DND-41 (cell line): ENCODE measurements around the gene DTX3L.

Experiments
- ATAC-seq: fragments of 200-7000 bp; cut with Tn5 transposase; 3 replicates; pipeline ENCODE4 v1.9.1; 2021; ENCODE audit warnings: low read depth; ENCODE audit not compliant: insufficient read depth
- DNase-seq: peaks from one replicate; pipeline ENCODE4 v3.0.0-alpha.2; 2020
- H2AFZ ChIP-seq: 2 replicates; pipeline ENCODE4 v1.6.0; 2012; ENCODE audit warnings: low read depth, low read length
- H3K27ac ChIP-seq: 2 replicates; pipeline ENCODE4 v1.5.1; 2012; ENCODE audit warnings: low read length, inconsistent platforms
- H3K27me3 ChIP-seq: fragments of 200-600 bp; sonication (generic); 2 replicates; pipeline ENCODE4 v1.6.0; 2012; ENCODE audit warnings: low read length, mild to moderate bottlenecking, inconsistent platforms; ENCODE audit not compliant: insufficient read depth, poor library complexity
- H3K36me3 ChIP-seq: 2 replicates; pipeline ENCODE4 v1.5.1; 2012; ENCODE audit warnings: low read length, inconsistent platforms; ENCODE audit not compliant: insufficient read depth
- H3K4me1 ChIP-seq: 2 replicates; pipeline ENCODE4 v1.5.1; 2012; ENCODE audit warnings: mild to moderate bottlenecking, low read length; ENCODE audit not compliant: insufficient read depth
- H3K4me2 ChIP-seq: 2 replicates; pipeline ENCODE4 v1.6.0; 2012; ENCODE audit warnings: mild to moderate bottlenecking, moderate library complexity, low read length, inconsistent platforms; ENCODE audit not compliant: insufficient read depth
- H3K4me3 ChIP-seq, 2 experiments: fragments of 200-600 bp in 1 of 2; shearing (Covaris generic) in 1 of 2; 2 replicates each; pipeline ENCODE4 v1.5.1; 2012 to 2016; ENCODE audit warnings: inconsistent platforms in 2 of 2, low read length in 2 of 2, mild to moderate bottlenecking in 2 of 2, low read depth in 1 of 2, moderate library complexity in 1 of 2
- H3K79me2 ChIP-seq: 2 replicates; pipeline ENCODE4 v1.6.0; 2012; ENCODE audit warnings: low read length, inconsistent platforms; ENCODE audit not compliant: insufficient read depth
- H3K9ac ChIP-seq: 2 replicates; pipeline ENCODE4 v1.6.0; 2012; ENCODE audit warnings: low read depth, mild to moderate bottlenecking, inconsistent platforms, low read length, moderate library complexity
- H3K9me3 ChIP-seq: 2 replicates; pipeline ENCODE4 v1.5.1; 2012; ENCODE audit warnings: low read length, moderate library complexity, mild to moderate bottlenecking, inconsistent platforms; ENCODE audit not compliant: insufficient read depth, severe bottlenecking
- H4K20me1 ChIP-seq: 2 replicates; pipeline ENCODE4 v1.6.0; 2012; ENCODE audit warnings: low read length; ENCODE audit not compliant: insufficient read depth
- CTCF ChIP-seq: IDR thresholded peaks from 2 replicates; pipeline ENCODE4 v1.5.1; 2012; ENCODE audit warnings: borderline replicate concordance, low read length, moderate library complexity, mild to moderate bottlenecking; ENCODE audit not compliant: poor library complexity, severe bottlenecking; ENCODE audit errors: extremely low read depth
- EZH2 ChIP-seq: IDR thresholded peaks from 3 replicates; pipeline ENCODE4 v1.6.1; 2012; ENCODE audit warnings: borderline replicate concordance, low read depth, mild to moderate bottlenecking, moderate library complexity, low read length, inconsistent platforms; ENCODE audit not compliant: severe bottlenecking

The DTX3L gene

DNA sequence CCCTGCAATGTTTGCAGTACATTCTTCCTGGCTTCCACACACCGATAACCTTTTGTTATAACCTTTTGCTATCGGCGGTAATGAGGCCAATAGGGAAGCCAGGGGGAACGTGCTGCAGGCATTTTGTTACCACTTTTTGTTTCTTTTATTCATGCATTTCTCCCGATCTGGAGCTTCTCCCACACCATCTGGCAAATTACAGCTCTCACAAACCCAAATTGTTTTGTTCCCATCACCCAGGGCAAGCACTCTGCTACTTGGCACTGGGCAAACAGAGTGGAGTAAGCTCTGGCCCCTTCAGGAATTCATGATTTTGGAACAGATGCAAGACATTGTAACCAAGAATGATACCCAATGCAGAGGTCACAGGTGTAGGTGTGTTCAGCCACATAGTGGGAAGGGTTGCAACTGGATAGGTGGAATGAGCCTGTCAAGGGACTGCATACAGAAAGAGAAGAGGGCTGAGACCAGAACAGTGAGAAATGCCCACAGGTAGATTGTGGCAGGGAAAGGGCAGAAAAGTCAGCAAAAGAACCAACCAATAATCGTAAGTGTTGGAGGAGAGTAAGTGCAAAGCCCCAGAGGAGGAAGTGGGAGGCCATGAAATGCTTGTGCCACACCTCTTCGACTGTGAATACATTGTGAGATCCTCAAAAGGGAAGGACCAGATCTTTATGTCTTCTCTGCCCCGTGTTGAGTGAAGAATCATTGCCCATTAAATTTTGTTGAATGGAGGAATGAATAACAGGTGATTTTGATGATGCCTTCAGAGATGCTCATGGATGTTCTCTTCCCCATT lies 59.1 kb downstream of the DTX3L start:
- no peak overlapping the region for H3K4me2 ChIP-seq
- peaks cover 50% of the 10 kb centered on the region; the same call in 1 of the 2 replicates for H3K36me3 ChIP-seq
- ATAC-seq (no peak), DNase-seq (no peak)
- no peak overlapping the region for H2AFZ ChIP-seq
- H3K27me3 ChIP-seq, result no peaks in the 10 kb centered on the region
- H3K9me3 ChIP-seq, result no peaks in the 10 kb centered on the region
- no peak overlapping the region for H3K9ac ChIP-seq
- H3K4me1 ChIP-seq, result no peaks in the 10 kb centered on the region
- no peaks in the 10 kb centered on the region for H3K79me2 ChIP-seq
- no peak overlapping the region for H3K27ac ChIP-seq
- no peak overlapping the region for H3K4me3 ChIP-seq
- TF ChIP-seq EZH2 (no peak), CTCF (no peak)
- no peaks in the 10 kb centered on the region for H4K20me1 ChIP-seq
